Liver (tissue), 9 donors: ENCODE data around the gene ARHGAP8. TPM values are rescaled to one million over a fixed set of nuclear protein-coding genes. Genes with fewer than 3 reads are reported as not detected.
"Not testable (repeated sequence)": the region's sequence is repeated elsewhere in the genome, so short reads cannot be mapped to it uniquely, and the experiment has no call there.

Source experiments
- DNase-seq: peaks from one replicate; pipeline ENCODE4 v3.0.0-alpha.2; 2017; ENCODE audit warnings: low spot score
- H3K27ac ChIP-seq, 2 donors: one replicate each; pipeline ENCODE4 v1.7.0; 2013; ENCODE audit warnings: inconsistent platforms in 2 of 2, low read length in 2 of 2, control low read depth in 1 of 2, low read depth in 1 of 2, mild to moderate bottlenecking in 1 of 2
- H3K27me3 ChIP-seq, 4 donors: one replicate each; pipeline versions ENCODE4 v1.6.1 to v1.7.0; 2013; ENCODE audit warnings: low read length in 3 of 4, inconsistent platforms in 1 of 4, mild to moderate bottlenecking in 1 of 4, moderate library complexity in 1 of 4; ENCODE audit not compliant: control insufficient read depth in 4 of 4, insufficient read depth in 4 of 4
- H3K36me3 ChIP-seq, 4 donors: one replicate each; pipeline versions ENCODE4 v1.6.1 to v1.7.0; 2013; ENCODE audit warnings: low read length in 3 of 4, mild to moderate bottlenecking in 3 of 4, low read depth in 1 of 4, moderate library complexity in 1 of 4; ENCODE audit not compliant: control insufficient read depth in 4 of 4, insufficient read depth in 3 of 4
- H3K4me1 ChIP-seq, 4 donors: one replicate each; pipeline versions ENCODE4 v1.6.1 to v1.7.0; 2013; ENCODE audit warnings: low read length in 3 of 4, mild to moderate bottlenecking in 3 of 4, moderate library complexity in 1 of 4; ENCODE audit not compliant: control insufficient read depth in 4 of 4, insufficient read depth in 4 of 4
- H3K4me3 ChIP-seq, 3 donors: one replicate each; pipeline versions ENCODE4 v1.6.1 to v1.7.0; 2013; ENCODE audit warnings: low read length in 3 of 3, control low read depth in 1 of 3, low read depth in 1 of 3, mild to moderate bottlenecking in 1 of 3
- H3K9ac ChIP-seq, 2 donors: one replicate each; pipeline ENCODE4 v1.7.0; 2013; ENCODE audit warnings: low read length in 2 of 2, mild to moderate bottlenecking in 2 of 2, moderate library complexity in 2 of 2, control low read depth in 1 of 2, low read depth in 1 of 2
- H3K9me3 ChIP-seq, 4 donors: one replicate each; pipeline versions ENCODE4 v1.6.1 to v1.7.0; 2013; ENCODE audit warnings: low read length in 3 of 4; ENCODE audit not compliant: control insufficient read depth in 4 of 4
- CTCF ChIP-seq: fragments of 150-350 bp; IDR thresholded peaks from 2 replicates; pipeline ENCODE4 v1.5.1; 2017; ENCODE audit warnings: improper control_type of control experiment, low read depth, low read length; ENCODE audit not compliant: missing input control
- EGR1 ChIP-seq, 2 donors: IDR thresholded peaks; 2 replicates each; pipeline ENCODE4 v1.6.1; 2016 to 2018; ENCODE audit warnings: antibody characterized with exemption in 2 of 2, low read depth in 2 of 2
- HNF4A ChIP-seq, 2 donors: conservative IDR thresholded peaks; 2 replicates each; pipeline ENCODE4 v1.6.1; 2016; ENCODE audit warnings: antibody characterized with exemption in 2 of 2, mild to moderate bottlenecking in 2 of 2
- HNF4G ChIP-seq: IDR thresholded peaks from 2 replicates; pipeline ENCODE4 v1.6.1; 2016; ENCODE audit warnings: antibody characterized with exemption
- JUND ChIP-seq, 2 donors: IDR thresholded peaks; 2 replicates each; pipeline ENCODE4 v1.6.1; 2016; ENCODE audit warnings: antibody characterized with exemption in 2 of 2
- NR2F2 ChIP-seq: IDR thresholded peaks from 2 replicates; pipeline ENCODE4 v1.6.1; 2016; ENCODE audit warnings: antibody characterized with exemption
- RAD21 ChIP-seq, 2 donors: IDR thresholded peaks; 2 replicates each; pipeline ENCODE4 v1.6.1; 2016; ENCODE audit warnings: antibody characterized with exemption in 2 of 2, mild to moderate bottlenecking in 2 of 2
- RXRA ChIP-seq, 2 donors: IDR thresholded peaks; 2 replicates each; pipeline ENCODE4 v1.6.1; 2017 to 2018; ENCODE audit warnings: antibody characterized with exemption in 2 of 2, mild to moderate bottlenecking in 1 of 2
- TAF1 ChIP-seq: conservative IDR thresholded peaks from 2 replicates; pipeline ENCODE4 v1.6.1; 2016; ENCODE audit warnings: antibody characterized with exemption, mild to moderate bottlenecking
- whole genome bisulfite sequencing: extraction: QIAGEN DNeasy Blood & Tissue Kit; methylation state at CpG from one replicate; pipeline ENCODE4 v1.1.7; 2013; 5-methylcytosine and 5-hydroxymethylcytosine counted together
- polyA plus RNA-seq, 2 donors: library from polyadenylated mRNA; stranded (reverse) in 1 of 2; unstranded in 1 of 2; fragments of 200-250 nt in 1 of 2; fragments of >200 nt in 1 of 2; fragmentation: Nextera tagmentation in 1 of 2; extraction: Ambion mirVana in 1 of 2; gene quantifications; one replicate each; pipeline versions ENCODE4 v1.2.1 to v1.2.3, GENCODE V29; 2013 to 2015
- total RNA-seq, 2 donors: library from RNA; depleted of rRNA; stranded (reverse); fragments of >200 nt; gene quantifications; one replicate each; pipeline ENCODE4 v1.2.3, GENCODE V29; 2014
- TF ChIP-seq, protein P1 (sequence below): IDR thresholded peaks from 2 replicates; pipeline ENCODE4 v1.6.1; 2016; ENCODE audit warnings: antibody characterized with exemption, mild to moderate bottlenecking
- donor health status: healthy.
- donor health status: healthy.
- donor health status: healthy.
- donor health status: healthy.
- donor health status: healthy.

Gene ARHGAP8
- total and polyA plus RNA-seq, 4 donors: 0.58 to 1.8 (median 1.1) TPM

DNA sequence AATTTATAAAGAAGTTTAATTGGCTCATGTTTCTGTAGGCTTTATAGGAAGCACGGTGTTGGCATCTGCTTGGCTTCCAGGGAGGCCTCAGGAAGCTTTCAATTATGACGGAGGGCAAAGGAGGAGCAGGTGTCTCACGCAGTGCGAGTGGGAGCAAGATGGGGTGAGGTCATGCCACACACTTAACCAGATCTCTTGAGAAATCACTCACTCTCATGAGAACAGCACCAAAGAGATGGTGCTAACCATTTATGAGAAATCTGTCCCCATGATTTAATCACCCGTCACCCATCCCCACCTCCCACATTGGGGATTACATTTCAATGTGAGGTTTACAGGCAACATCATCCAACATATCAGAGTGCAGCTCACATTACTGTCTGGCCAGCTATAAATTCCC lies 103.5 kb downstream of the ARHGAP8 start (continued):
- TF ChIP-seq EGR1 (IDR thresholded peaks at IDR 0.05; ENCODE audit: low read depth in 2 of 2) (no peak), RAD21 (IDR thresholded peaks at IDR 0.05) (no peak), NR2F2 (no peak), JUND (IDR thresholded peaks at IDR 0.05) (no peak), CTCF (no peak), HNF4G (no peak), TAF1 (no peak), RXRA (IDR thresholded peaks at IDR 0.05) (no peak)

GRCh38 chr22:44858819-44859218 lies 106.4 kb downstream of the ARHGAP8 start:
- not testable (repeated sequence) for H3K27ac ChIP-seq, H3K27me3 ChIP-seq

DNA sequence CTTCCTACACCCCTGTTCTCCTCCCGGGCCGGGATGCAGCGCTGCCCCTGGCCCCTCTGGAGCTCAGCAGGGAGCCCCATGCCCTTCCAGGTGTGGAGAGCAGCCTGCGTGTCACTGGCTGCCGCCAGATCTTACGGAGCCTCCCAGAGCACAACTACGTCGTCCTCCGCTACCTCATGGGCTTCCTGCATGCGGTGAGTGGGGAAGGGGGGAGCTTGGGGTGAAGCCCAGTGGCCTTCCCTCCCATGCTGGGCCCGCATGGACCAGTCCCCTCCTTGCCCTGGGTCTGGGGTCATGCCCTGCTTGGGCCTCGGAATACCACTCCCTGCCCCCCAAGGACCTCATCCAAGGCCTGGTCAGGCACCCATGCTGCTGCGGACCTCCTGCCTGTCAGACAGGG lies 107.3 kb downstream of the ARHGAP8 start:
- Histone ChIP-seq H3K27ac (no peak overlapping the region), H3K4me1 (no peaks in the 10 kb centered on the region), H3K36me3 (no peaks in the 10 kb centered on the region), H3K4me3 (no peak overlapping the region), H3K27me3 (no peaks in the 10 kb centered on the region), H3K9ac (no peak overlapping the region), H3K9me3 (no peaks in the 10 kb centered on the region)
- DNase-seq: no peak
- TF ChIP-seq, protein P1, sequence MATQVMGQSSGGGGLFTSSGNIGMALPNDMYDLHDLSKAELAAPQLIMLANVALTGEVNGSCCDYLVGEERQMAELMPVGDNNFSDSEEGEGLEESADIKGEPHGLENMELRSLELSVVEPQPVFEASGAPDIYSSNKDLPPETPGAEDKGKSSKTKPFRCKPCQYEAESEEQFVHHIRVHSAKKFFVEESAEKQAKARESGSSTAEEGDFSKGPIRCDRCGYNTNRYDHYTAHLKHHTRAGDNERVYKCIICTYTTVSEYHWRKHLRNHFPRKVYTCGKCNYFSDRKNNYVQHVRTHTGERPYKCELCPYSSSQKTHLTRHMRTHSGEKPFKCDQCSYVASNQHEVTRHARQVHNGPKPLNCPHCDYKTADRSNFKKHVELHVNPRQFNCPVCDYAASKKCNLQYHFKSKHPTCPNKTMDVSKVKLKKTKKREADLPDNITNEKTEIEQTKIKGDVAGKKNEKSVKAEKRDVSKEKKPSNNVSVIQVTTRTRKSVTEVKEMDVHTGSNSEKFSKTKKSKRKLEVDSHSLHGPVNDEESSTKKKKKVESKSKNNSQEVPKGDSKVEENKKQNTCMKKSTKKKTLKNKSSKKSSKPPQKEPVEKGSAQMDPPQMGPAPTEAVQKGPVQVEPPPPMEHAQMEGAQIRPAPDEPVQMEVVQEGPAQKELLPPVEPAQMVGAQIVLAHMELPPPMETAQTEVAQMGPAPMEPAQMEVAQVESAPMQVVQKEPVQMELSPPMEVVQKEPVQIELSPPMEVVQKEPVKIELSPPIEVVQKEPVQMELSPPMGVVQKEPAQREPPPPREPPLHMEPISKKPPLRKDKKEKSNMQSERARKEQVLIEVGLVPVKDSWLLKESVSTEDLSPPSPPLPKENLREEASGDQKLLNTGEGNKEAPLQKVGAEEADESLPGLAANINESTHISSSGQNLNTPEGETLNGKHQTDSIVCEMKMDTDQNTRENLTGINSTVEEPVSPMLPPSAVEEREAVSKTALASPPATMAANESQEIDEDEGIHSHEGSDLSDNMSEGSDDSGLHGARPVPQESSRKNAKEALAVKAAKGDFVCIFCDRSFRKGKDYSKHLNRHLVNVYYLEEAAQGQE: no peak
- TF ChIP-seq CTCF: no peak
- no peak for TF ChIP-seq HNF4A (conservative IDR thresholded peaks at IDR 0.05)
- no peak for TF ChIP-seq RAD21 (IDR thresholded peaks at IDR 0.05)
- WGBS: 92% methylated on average over 13 of the region's 13 CpGs

More at GRCh38 chr22:44858819-44859218, 106.4 kb downstream of the ARHGAP8 start:
- H3K9me3 ChIP-seq, H3K9ac ChIP-seq, H3K36me3 ChIP-seq, H3K4me3 ChIP-seq, H3K4me1 ChIP-seq, DNase-seq: not testable (repeated sequence)
- WGBS: 66% methylated on average over 7 of the region's 7 CpGs
